HepG2 (cell line): ENCODE data around the gene PSRC1. TPM values are rescaled to one million over a fixed set of nuclear protein-coding genes. Genes with fewer than 3 reads are reported as not detected.

Source experiments
- ARID3A ChIP-seq: IDR thresholded peaks from 2 replicates; pipeline ENCODE4 v1.6.1; 2012; ENCODE audit warnings: low read depth, low read length, improper control_type of control experiment
- ELK4 ChIP-seq: sonication (generic); formaldehyde crosslinking; IDR thresholded peaks from 2 replicates; pipeline ENCODE4 v1.9.0; 2021; ENCODE audit warnings: missing genetic modification reagents, borderline replicate concordance
- EP300 ChIP-seq, 3 experiments: sonication (generic) in 1 of 3; formaldehyde crosslinking in 1 of 3; IDR thresholded peaks; 2 replicates each; pipeline versions ENCODE4 v1.5.1 to v1.6.1; 2011 to 2020; ENCODE audit warnings: low read depth in 2 of 3, low read length in 2 of 3, borderline replicate concordance in 1 of 3, improper control_type of control experiment in 1 of 3, mild to moderate bottlenecking in 1 of 3, missing genetic modification reagents in 1 of 3, moderate library complexity in 1 of 3
- FIP1L1 ChIP-seq: fragments of 200-400 bp; formaldehyde crosslinking; IDR thresholded peaks from 2 replicates; pipeline ENCODE4 v1.6.1; 2018; ENCODE audit warnings: low read depth, mild to moderate bottlenecking, low read length, moderate library complexity, borderline replicate concordance; ENCODE audit not compliant: insufficient read depth
- FOXK1 ChIP-seq: sonication (generic); formaldehyde crosslinking; IDR thresholded peaks from 2 replicates; pipeline ENCODE4 v1.4.0; 2020; ENCODE audit warnings: low read depth, missing genetic modification reagents, borderline replicate concordance
- MZF1 ChIP-seq: sonication (generic); formaldehyde crosslinking; IDR thresholded peaks from 2 replicates; pipeline ENCODE4 v1.8.1; 2023; ENCODE audit warnings: mild to moderate bottlenecking, missing genetic modification reagents, borderline replicate concordance
- NFAT5 ChIP-seq: sonication (generic); formaldehyde crosslinking; IDR thresholded peaks from 2 replicates; pipeline ENCODE4 v1.4.0; 2020; ENCODE audit warnings: missing genetic modification reagents
- PPARG ChIP-seq: conservative IDR thresholded peaks from 2 replicates; pipeline ENCODE4 v1.6.1; 2016; ENCODE audit warnings: missing biosample characterization, missing genetic modification reagents
- SALL1 ChIP-seq: sonication (generic); formaldehyde crosslinking; IDR thresholded peaks from 2 replicates; pipeline ENCODE4 v1.8.0; 2022; ENCODE audit warnings: mild to moderate bottlenecking, missing genetic modification reagents
- TEF ChIP-seq: sonication (generic); formaldehyde crosslinking; IDR thresholded peaks from 2 replicates; pipeline ENCODE4 v1.5.0; 2020; ENCODE audit warnings: missing genetic modification reagents
- THAP11 ChIP-seq: IDR thresholded peaks from 2 replicates; pipeline ENCODE4 v1.6.1; 2016; ENCODE audit warnings: missing biosample characterization, missing genetic modification reagents
- ZFP36 ChIP-seq: fragments of 150-350 bp; IDR thresholded peaks from 2 replicates; pipeline ENCODE4 v1.6.1; 2018; ENCODE audit warnings: borderline replicate concordance, low read length, low read depth; ENCODE audit not compliant: partially characterized antibody
- ZFX ChIP-seq: sonication (generic); formaldehyde crosslinking; IDR thresholded peaks from 2 replicates; pipeline ENCODE4 v1.4.0; 2020; ENCODE audit warnings: mild to moderate bottlenecking, low read depth, missing genetic modification reagents, moderate library complexity
- ZNF143 ChIP-seq: sonication (generic); formaldehyde crosslinking; IDR thresholded peaks from 2 replicates; pipeline ENCODE4 v1.4.0; 2020; ENCODE audit warnings: missing genetic modification reagents
- ZNF350 ChIP-seq: sonication (generic); formaldehyde crosslinking; IDR thresholded peaks from 2 replicates; pipeline ENCODE4 v1.4.0; 2020; ENCODE audit warnings: mild to moderate bottlenecking, low read depth, missing genetic modification reagents, borderline replicate concordance
- ZNF431 ChIP-seq: sonication (generic); formaldehyde crosslinking; IDR thresholded peaks from 2 replicates; pipeline ENCODE4 v1.9.0; 2022; ENCODE audit warnings: missing genetic modification reagents, low read depth, mild to moderate bottlenecking, borderline replicate concordance
- ZNF576 ChIP-seq: sonication (generic); formaldehyde crosslinking; IDR thresholded peaks from 2 replicates; pipeline ENCODE4 v1.4.0; 2020; ENCODE audit warnings: mild to moderate bottlenecking, missing genetic modification reagents
- ZNF768 ChIP-seq: sonication (generic); formaldehyde crosslinking; IDR thresholded peaks from 2 replicates; pipeline ENCODE4 v1.4.0; 2020; ENCODE audit warnings: missing genetic modification reagents
- ZNF782 ChIP-seq: sonication (generic); formaldehyde crosslinking; IDR thresholded peaks from 2 replicates; pipeline ENCODE4 v1.4.0; 2020; ENCODE audit warnings: missing genetic modification reagents, mild to moderate bottlenecking, borderline replicate concordance
- polyA plus RNA-seq, 8 experiments: library from polyadenylated mRNA; depleted of rRNA in 3 of 8; stranded (reverse) in 7 of 8; unstranded in 1 of 8; fragments of >200 nt; fragmentation: Illumina TruSeq in 4 of 8; extraction: Trizol in 4 of 8; gene quantifications; 2 replicates each; pipeline versions ENCODE4 v1.2.1 to v1.2.3, GENCODE V29; 2011 to 2016; ENCODE audit warnings: low read depth in 4 of 8, missing spikeins in 1 of 8, mixed read lengths in 1 of 8; ENCODE audit not compliant: insufficient read depth in 1 of 8
- total RNA-seq, 5 experiments: library from RNA; depleted of rRNA; stranded (reverse); fragments of >200 nt; fragmentation: Illumina TruSeq; extraction: Trizol; gene quantifications; 2 replicates each; pipeline ENCODE4 v1.2.3, GENCODE V29; 2016; ENCODE audit warnings: low read depth in 1 of 5

The PSRC1 gene
- total and polyA plus RNA-seq, 2 of the 13 experiments (the other 11 are each of a cell fraction or from before 2014, with no cell fraction given): 28.6 to 30.3 TPM

- TF ChIP-seq ARID3A (no peak), NFAT5 (CRISPR knock-in tag) (0 out of 2 replicates have a peak, but pooled peaks have one; percentile 23), ZFP36 (no peak), ZNF782 (no peak), ZNF350 (CRISPR knock-in tag) (no peak), ZNF431 (CRISPR knock-in tag) (no peak), ZNF576 (no peak), ZNF143 (no peak), TEF (CRISPR knock-in tag) (no peak), EP300 (IDR thresholded peaks at IDR 0.05; ENCODE audit: low read depth in 2 of 2, low read length in 2 of 2) (no peak), EP300 (CRISPR knock-in tag; IDR thresholded peaks at IDR 0.05; ENCODE audit: borderline replicate concordance) (no peak), MZF1 (no peak), SALL1 (CRISPR knock-in tag) (no peak; the same call in 1 of the 2 replicates), ZNF768 (no peak), ELK4 (CRISPR knock-in tag) (no peak), PPARG (CRISPR knock-in tag) (no peak), ZFX (CRISPR knock-in tag) (peak; percentile 82), THAP11 (no peak), FOXK1 (CRISPR knock-in tag) (no peak), FIP1L1 (no peak)
Measured at GRCh38 chr1:109253803-109254620, 28.9 kb downstream of the PSRC1 start (continued).
